Gastrocnemius medialis (tissue), 4 donors: Measurements from ENCODE around the gene DCAF12.

Experiments
- CTCF ChIP-seq, 5 experiments: fragments of 450-650 bp in 3 of 5; fragments of 200-600 bp in 2 of 5; sonication (generic) in 2 of 5; IDR thresholded peaks in 4 of 5; conservative IDR thresholded peaks in 1 of 5; 1 replicate in 4 of 5; 2 replicates in 1 of 5; pipeline ENCODE4 v1.5.1; 2016 to 2019; ENCODE audit warnings: antibody characterized with exemption in 5 of 5, mild to moderate bottlenecking in 3 of 5, moderate library complexity in 3 of 5
- POLR2A ChIP-seq, 2 donors: fragments of 450-650 bp; IDR thresholded peaks; one replicate each; pipeline ENCODE4 v1.6.1; 2017; ENCODE audit warnings: antibody characterized with exemption in 2 of 2, mild to moderate bottlenecking in 2 of 2, moderate library complexity in 2 of 2

GRCh38 chr9:34070606-34071324, 55.7 kb downstream of the DCAF12 start:
- TF ChIP-seq POLR2A (IDR thresholded peaks at IDR 0.05) (no peak), CTCF (IDR thresholded peaks at IDR 0.05 in 4 of 5, conservative IDR thresholded peaks at IDR 0.05 in 1 of 5) (no peak)
